HG03196 (cell line): Measurements from ENCODE around the gene MEF2C.

ENCODE experiments used
- ATAC-seq: cut with Tn5 transposase; IDR thresholded peaks from one replicate; pipeline ENCODE4 v1.9.1; 2021; ENCODE audit not compliant: unreplicated experiment

MEF2C gene

DNA sequence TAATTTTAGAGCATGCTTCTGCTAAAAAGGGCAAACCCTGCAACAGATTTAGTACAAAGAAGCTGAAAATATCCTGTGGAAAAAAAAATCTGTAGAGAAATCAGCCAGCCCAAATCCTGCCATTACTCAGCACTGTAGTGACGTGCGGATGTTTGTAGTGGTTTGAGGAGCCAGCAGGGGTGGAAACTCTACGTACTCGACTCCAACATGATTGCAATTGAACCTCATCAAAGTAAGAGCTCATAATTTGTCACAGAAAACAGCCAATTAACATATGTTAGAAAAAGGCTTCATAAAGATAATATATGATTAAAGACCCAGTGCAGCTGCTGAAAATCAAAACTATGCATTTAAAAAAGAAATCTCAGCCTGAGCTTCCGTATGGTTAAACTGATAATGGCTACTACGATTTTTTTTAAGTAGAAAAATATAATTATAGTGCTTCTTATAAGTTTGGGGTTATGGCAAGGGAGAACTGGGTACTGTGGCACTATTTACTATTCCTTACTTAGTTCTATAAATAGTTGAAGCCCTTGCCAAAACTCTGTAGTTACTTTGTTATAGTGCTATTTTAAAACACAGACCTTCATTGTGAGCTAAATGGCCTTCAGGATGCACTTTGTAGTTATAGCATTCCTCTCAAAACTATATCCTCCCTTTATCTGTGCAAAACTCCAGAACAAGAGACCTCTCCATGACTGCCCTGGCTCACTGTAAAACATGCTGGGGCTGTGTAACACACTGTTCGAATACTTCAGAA lies 49.4 kb downstream of the MEF2C start:
- peak; percentile 43 for ATAC-seq

- no peak for ATAC-seq
These were observed 51.2 kb downstream of the MEF2C start for GRCh38 chr5:88831816-88832215.

GRCh38 chr5:88830567-88830966 lies 52.4 kb downstream of the MEF2C start:
- no peak for ATAC-seq

- ATAC-seq: peak; percentile 17
These were observed 53.2 kb downstream of the MEF2C start for GRCh38 chr5:88829775-88830174.

DNA sequence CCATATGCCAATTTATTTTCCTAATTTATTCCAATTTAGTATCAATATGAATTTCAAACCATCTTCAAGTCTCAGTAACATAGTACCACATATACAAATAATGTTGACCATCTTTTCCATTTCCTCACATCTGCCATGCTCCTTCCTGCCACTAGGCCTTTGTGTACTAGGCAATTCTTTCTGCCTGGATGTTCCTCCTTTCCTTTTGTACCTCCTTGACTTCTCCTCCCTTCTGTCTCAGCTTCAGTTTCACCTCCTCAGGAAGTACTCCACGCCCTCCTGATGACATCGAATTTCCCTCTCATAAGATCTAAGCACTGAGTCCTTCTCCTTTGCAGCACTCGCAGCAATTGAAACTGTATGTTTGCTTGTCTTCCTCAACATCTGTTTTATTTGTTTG lies 53.9 kb downstream of the MEF2C start:
- ATAC-seq: no peak

- ATAC-seq: no peak
These were observed 55.0 kb downstream of the MEF2C start for GRCh38 chr5:88827997-88828396.

GRCh38 chr5:88826646-88827585 lies 56.1 kb downstream of the MEF2C start:
- ATAC-seq: peak; percentile 67

DNA sequence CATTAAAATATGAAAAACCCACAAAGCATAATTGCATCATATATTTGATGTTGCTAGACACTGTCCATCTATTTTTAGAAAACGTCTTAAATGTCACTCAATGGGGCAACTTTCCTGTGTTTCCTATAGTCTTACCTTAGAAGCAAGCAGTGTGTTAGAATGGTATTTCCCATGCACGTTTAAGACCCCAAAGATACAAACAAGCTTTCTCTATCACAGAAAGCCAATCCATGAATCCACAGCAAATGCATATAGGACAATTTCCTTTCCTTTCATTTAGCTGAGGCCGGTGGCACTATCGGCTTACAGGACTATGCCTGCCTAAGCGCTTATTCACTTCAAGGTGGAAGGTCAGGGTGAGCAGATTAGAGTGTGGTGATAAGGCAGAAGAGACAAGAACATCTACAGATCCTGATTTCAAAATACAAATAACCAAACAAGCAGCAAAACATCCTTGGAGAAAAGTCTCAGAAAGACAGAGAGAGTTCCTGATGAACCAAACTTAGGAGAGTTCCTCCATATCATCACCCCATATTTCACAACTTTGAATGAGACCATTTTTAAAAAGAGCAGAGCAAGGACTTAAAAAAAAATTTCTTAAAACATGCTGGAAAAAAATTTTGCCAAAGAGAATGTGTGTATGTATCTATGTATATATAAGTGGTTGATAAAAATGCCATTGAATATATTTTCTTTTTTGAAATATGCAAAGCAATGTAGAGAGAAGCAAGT lies 57.2 kb downstream of the MEF2C start:
- no peak for ATAC-seq

DNA sequence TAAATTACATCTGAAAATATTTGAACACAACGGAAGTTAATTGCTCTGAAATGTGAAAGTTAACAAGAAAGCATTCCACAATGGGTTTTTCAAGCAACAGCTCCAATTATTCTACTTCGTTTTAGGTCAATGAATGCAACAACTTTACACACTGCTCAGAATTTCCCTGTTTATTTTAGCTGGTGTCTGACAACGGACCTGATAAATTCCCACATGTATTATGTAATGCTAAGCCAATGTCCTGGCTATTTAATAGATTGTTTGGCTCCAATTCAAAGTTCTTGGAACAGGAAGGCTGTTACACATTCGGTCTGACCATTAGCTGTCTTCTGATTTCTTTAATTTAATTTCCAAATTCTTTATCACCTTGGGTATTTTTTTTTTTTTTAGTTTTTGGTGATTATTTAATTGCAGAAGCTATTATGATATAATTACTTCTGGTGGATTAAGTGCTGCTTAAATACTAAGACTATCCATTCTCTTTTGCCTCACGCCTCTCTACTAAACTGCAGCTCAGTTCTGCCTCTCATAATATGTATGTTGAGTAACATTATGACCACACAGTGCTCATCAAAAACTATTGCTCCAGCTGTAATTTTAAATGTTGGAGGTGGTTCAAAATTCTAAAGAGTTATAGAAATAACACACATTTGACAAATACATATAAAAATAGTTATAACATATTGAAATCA lies 57.9 kb downstream of the MEF2C start:
- no peak for ATAC-seq

- ATAC-seq: no peak
These were observed 58.8 kb downstream of the MEF2C start for GRCh38 chr5:88824141-88824540.

DNA sequence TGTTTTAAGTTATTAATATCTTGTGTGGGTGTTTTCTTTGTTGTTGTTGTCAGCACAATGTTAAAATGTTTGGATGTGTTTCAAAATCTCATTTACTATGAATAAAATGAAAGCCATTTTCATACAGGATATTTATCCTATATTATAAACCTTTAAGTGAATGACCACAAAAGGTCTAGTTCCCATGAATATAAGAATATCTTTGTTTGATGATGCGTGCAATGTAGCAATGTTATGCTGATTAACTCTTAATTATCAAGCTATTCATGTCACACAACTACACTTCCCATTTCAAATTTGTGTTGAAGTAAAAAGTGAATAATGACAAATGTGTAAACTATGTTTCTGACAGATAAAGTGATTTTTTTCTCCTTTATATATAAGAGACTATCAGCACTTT lies 59.8 kb downstream of the MEF2C start:
- no peak for ATAC-seq

DNA sequence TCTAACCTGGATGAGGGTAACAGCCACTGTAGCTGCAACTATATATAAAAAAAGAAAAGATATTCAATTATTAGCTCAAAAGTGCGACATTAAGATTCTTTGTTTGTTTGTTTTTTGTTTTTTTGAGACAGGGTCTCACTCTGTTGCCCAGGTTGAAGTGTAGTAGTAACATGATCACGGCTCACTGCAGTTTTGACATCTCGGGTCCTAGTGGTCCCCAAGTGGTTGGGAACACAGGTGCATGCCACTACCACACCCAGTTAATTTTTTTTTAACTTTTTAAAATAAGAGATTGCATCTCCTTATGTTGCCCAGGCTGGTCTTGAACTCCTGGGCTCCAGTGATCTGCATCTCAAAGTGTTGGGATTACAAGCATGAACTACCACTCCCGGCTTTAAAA lies 61.8 kb downstream of the MEF2C start:
- ATAC-seq: no peak

- ATAC-seq: no peak
These were observed 62.4 kb downstream of the MEF2C start for GRCh38 chr5:88820581-88820980.

DNA sequence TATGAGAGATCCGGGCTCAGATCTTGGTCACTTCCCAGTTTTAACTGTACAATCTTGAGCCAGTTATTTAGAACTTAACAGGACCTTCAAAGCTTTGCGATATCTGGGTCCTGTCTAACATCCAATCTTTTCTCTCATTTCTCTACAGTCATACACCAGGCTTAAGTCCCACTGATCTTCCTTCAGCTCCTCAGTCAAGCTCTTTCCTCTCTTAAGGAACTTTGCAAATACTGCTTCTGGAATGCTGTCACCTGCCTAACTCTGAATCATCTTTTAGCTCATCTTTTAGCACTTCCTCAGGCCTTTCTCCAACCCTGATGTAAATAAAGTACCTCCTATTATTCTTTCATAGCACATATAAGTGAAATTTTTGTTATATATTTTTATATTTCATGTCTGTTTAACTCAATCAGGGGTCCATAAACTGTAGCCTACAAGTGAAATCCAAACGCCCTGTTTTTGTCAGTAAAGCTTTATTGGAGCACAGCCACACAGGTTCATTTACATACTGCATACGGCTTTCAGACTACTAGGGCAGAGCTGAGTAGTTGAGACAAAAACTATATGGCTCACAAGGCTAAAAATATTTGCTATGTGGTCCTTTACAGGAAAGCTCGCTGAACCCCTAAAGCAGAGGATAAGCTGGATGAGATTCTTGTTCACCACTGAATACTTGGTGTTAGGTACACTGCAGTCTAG lies 63.5 kb downstream of the MEF2C start:
- ATAC-seq: peak; percentile 38

DNA sequence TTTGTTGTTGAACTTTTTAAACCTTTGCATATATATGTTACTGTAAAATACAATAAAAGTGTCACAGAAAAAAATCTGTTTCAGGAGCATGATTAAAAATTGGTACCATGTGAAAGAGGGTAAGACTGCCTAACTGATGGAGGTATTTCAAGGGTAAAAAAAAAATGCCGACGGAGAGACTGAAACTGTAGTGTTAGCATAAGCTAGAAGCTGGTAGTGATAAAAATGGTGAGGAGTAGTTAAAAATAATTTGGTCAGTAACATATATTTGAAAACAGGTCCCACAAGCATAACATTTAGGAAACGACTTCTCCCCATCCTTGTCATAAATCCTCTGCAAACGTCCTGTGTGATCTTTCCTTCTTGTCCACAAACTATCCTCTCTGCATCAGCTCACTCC lies 64.7 kb downstream of the MEF2C start:
- no peak for ATAC-seq

- no peak for ATAC-seq
These were observed 66.8 kb downstream of the MEF2C start for GRCh38 chr5:88816195-88816594.

DNA sequence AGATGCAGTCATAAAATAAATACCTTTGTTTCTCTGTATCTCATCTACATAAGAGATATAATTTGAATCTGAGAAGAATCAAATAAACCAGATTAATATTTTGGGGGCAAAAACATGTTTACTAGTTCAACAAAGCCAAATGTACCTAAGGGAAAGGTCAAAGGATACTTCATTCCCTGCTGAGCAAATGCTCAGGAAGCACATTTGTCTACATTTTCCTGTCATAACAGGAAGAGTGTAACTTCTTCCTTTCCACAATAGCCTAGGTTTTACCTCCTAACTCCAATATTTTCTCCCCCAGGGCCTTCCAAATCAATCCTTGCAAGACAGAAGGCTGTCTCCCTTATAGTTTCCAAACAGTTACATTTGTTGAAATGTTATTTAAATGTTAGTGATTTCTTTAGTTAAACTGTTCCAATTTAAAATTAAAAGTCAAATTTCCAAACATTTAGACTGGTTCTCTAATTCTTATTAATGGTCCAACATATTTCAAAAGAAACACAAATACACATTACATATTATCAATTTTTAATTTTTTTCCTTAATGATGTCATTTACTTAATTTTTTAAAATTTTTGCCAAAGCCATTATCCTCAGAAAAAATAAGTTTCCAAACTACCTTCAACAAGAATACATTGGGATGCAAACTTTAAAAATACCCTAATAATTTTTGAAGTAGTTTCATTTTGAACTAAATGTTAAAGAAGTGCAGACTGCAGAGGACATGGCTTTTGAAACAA lies 67.8 kb downstream of the MEF2C start:
- ATAC-seq: no peak

- no peak for ATAC-seq
These were observed 69.0 kb downstream of the MEF2C start for GRCh38 chr5:88813805-88814575.

- no peak for ATAC-seq
These were observed 69.7 kb downstream of the MEF2C start for GRCh38 chr5:88813244-88813643.
